D721Med (cell line): ENCODE measurements around the gene ADGRB2.

Experiments
- DNase-seq: peaks from one replicate; pipeline ENCODE4 v3.0.0; 2011; ENCODE audit warnings: low spot score; ENCODE audit not compliant: insufficient read length
- FAIRE-seq: peaks from 2 replicates; lab custom pipeline; 2011; peaks lifted over from hg19 to GRCh38; lab: Jason Lieb, UNC
- CTCF ChIP-seq: IDR thresholded peaks from 2 replicates; pipeline ENCODE4 v1.5.1; 2012; ENCODE audit warnings: mild to moderate bottlenecking, control low read depth; ENCODE audit not compliant: insufficient read depth; ENCODE audit errors: missing control alignments

Gene ADGRB2

GRCh38 chr1:31804098-31804497, 40.0 kb upstream of the ADGRB2 start:
- no peak for TF ChIP-seq CTCF
- DNase-seq (no peak), FAIRE-seq (no peak)

GRCh38 chr1:31803610-31804009, 39.5 kb upstream of the ADGRB2 start:
- no peak for TF ChIP-seq CTCF
- no peak for DNase-seq
- FAIRE-seq, result no peak

GRCh38 chr1:31802190-31803150, 38.3 kb upstream of the ADGRB2 start:
- DNase-seq (no peak), FAIRE-seq (no peak)
- TF ChIP-seq CTCF, result no peak

- DNase-seq (no peak), FAIRE-seq (no peak)
- no peak for TF ChIP-seq CTCF
Measured at GRCh38 chr1:31801458-31801857, 37.3 kb upstream of the ADGRB2 start.

GRCh38 chr1:31800674-31800967, 36.5 kb upstream of the ADGRB2 start:
- TF ChIP-seq CTCF, result no peak
- FAIRE-seq, result no peak

GRCh38 chr1:31799895-31800673, 35.9 kb upstream of the ADGRB2 start:
- FAIRE-seq, result no peak

More at GRCh38 chr1:31800674-31800967, 36.5 kb upstream of the ADGRB2 start:
- no peak for DNase-seq

More at GRCh38 chr1:31799895-31800673, 35.9 kb upstream of the ADGRB2 start:
- TF ChIP-seq CTCF, result no peak
- DNase-seq, result no peak
